A549 (cell line): ENCODE measurements around the gene CDK16. TPM values are rescaled to one million over a fixed set of nuclear protein-coding genes. Genes with fewer than 3 reads are reported as not detected.

Experiments
- ATAC-seq, 2 experiments: fragments of 200-7000 bp in 1 of 2; fragments of >200 bp in 1 of 2; cut with Nextera tagmentation in 1 of 2; cut with Tn5 transposase in 1 of 2; 3 replicates each; pipeline versions ENCODE4 v1.8.0 to v1.9.1; 2018 to 2020; ENCODE audit warnings: mild to moderate bottlenecking in 1 of 2, moderate library complexity in 1 of 2
- CTCF ChIA-PET: fragments of 300-600 bp; sonication (Branson Sonifier 250); formaldehyde crosslinking; extraction: SDS; loops from one replicate; lab custom pipeline; 2021; ENCODE audit warnings: antibody characterized with exemption, inconsistent platforms; lab: Yijun Ruan, JAX
- POLR2A ChIA-PET: fragments of 350-600 bp; formaldehyde crosslinking; extraction: SDS; loops from one replicate; lab custom pipeline; 2021; ENCODE audit warnings: antibody characterized with exemption, inconsistent platforms; lab: Yijun Ruan, JAX
- DNase-seq, 2 experiments: peaks; one replicate each; pipeline versions ENCODE4 v3.0.0 to v3.0.0-alpha.2; 2011 to 2016; ENCODE audit warnings: low read depth in 1 of 2, low spot score in 1 of 2
- FAIRE-seq: peaks from 2 replicates; lab custom pipeline; 2011; peaks lifted over from hg19 to GRCh38; lab: Jason Lieb, UNC
- H3K27ac ChIP-seq, 2 experiments: fragments of >200 bp; sonication (Bioruptor Twin); formaldehyde crosslinking; 3 replicates each; pipeline ENCODE4 v1.5.1; 2016 to 2017
- H3K4me1 ChIP-seq: fragments of >200 bp; sonication (Bioruptor Twin); formaldehyde crosslinking; 3 replicates; pipeline ENCODE4 v1.6.1; 2016
- H3K4me2 ChIP-seq: fragments of >200 bp; sonication (Bioruptor Twin); formaldehyde crosslinking; 3 replicates; pipeline ENCODE4 v1.6.1; 2016
- H3K4me3 ChIP-seq: fragments of >200 bp; sonication (Bioruptor Twin); formaldehyde crosslinking; 3 replicates; pipeline ENCODE4 v1.5.1; 2016
- H3K9me3 ChIP-seq: fragments of >200 bp; sonication (Bioruptor Twin); formaldehyde crosslinking; 3 replicates; pipeline ENCODE4 v1.6.1; 2016
- ATOH8 ChIP-seq: fragments of 250-450 bp; sonication (Bioruptor Pico); IDR thresholded peaks from 2 replicates; pipeline ENCODE4 v1.5.0; 2020; ENCODE audit warnings: low read depth, mild to moderate bottlenecking, moderate library complexity
- BHLHE40 ChIP-seq: IDR thresholded peaks from 2 replicates; pipeline ENCODE4 v1.6.1; 2012; ENCODE audit warnings: low read depth, low read length, inconsistent platforms
- E2F6 ChIP-seq: IDR thresholded peaks from 2 replicates; pipeline ENCODE4 v1.6.1; 2012; ENCODE audit warnings: low read depth, borderline replicate concordance
- EHMT2 ChIP-seq: fragments of 200-600 bp; sonication (generic); IDR thresholded peaks from 2 replicates; pipeline ENCODE4 v1.6.1; 2016; ENCODE audit warnings: antibody characterized with exemption, low read depth, mild to moderate bottlenecking, moderate library complexity
- GATA3 ChIP-seq: IDR thresholded peaks from 2 replicates; pipeline ENCODE4 v1.6.1; 2012; ENCODE audit warnings: borderline replicate concordance
- JUN ChIP-seq, 2 experiments: fragments of >200 bp; sonication (Bioruptor Twin); formaldehyde crosslinking; IDR thresholded peaks; 2 replicates in 1 of 2; 3 replicates in 1 of 2; pipeline ENCODE4 v1.6.1; 2016 to 2017
- MAX ChIP-seq: IDR thresholded peaks from 2 replicates; pipeline ENCODE4 v1.6.1; 2012
- MAZ ChIP-seq: fragments of 150-350 bp; IDR thresholded peaks from 2 replicates; pipeline ENCODE4 v1.6.1; 2014; ENCODE audit warnings: antibody characterized with exemption, low read depth, low read length, borderline replicate concordance
- MYC ChIP-seq: IDR thresholded peaks from 2 replicates; pipeline ENCODE4 v1.6.1; 2012; ENCODE audit warnings: mild to moderate bottlenecking, inconsistent platforms, low read length, improper control_type of control experiment, borderline replicate concordance
- NPAS2 ChIP-seq: fragments of 250-450 bp; sonication (Bioruptor Pico); IDR thresholded peaks from 2 replicates; pipeline ENCODE4 v1.8.0; 2022; ENCODE audit warnings: mild to moderate bottlenecking, moderate library complexity, borderline replicate concordance
- NR3C1 ChIP-seq: fragments of >200 bp; sonication (Bioruptor Twin); formaldehyde crosslinking; IDR thresholded peaks from 3 replicates; pipeline ENCODE4 v1.6.1; 2017
- PHF8 ChIP-seq: fragments of 200-600 bp; sonication (generic); IDR thresholded peaks from 2 replicates; pipeline ENCODE4 v1.6.1; 2016; ENCODE audit warnings: low read depth, mild to moderate bottlenecking, antibody characterized with exemption, moderate library complexity, borderline replicate concordance
- POLR2A ChIP-seq: IDR thresholded peaks from 2 replicates; pipeline ENCODE4 v1.6.1; 2012; ENCODE audit warnings: mild to moderate bottlenecking, low read length
- RCOR1 ChIP-seq: fragments of 150-350 bp; IDR thresholded peaks from 2 replicates; pipeline ENCODE4 v1.6.1; 2014; ENCODE audit warnings: antibody characterized with exemption, low read length, low read depth
- REST ChIP-seq: fragments of 200-600 bp; sonication (generic); IDR thresholded peaks from 2 replicates; pipeline ENCODE4 v1.6.1; 2016; ENCODE audit warnings: antibody characterized with exemption, mild to moderate bottlenecking, moderate library complexity
- RNF2 ChIP-seq: fragments of 200-600 bp; sonication (generic); IDR thresholded peaks from 2 replicates; pipeline ENCODE4 v1.6.1; 2016; ENCODE audit warnings: low read depth, mild to moderate bottlenecking, antibody characterized with exemption, moderate library complexity, borderline replicate concordance
- USF2 ChIP-seq: fragments of 450-650 bp; IDR thresholded peaks from 2 replicates; pipeline ENCODE4 v1.6.1; 2014; ENCODE audit warnings: antibody characterized with exemption
- ZFP36 ChIP-seq: fragments of 450-650 bp; IDR thresholded peaks from 2 replicates; pipeline ENCODE4 v1.6.1; 2014; ENCODE audit warnings: borderline replicate concordance; ENCODE audit not compliant: partially characterized antibody
- ZSCAN20 ChIP-seq: fragments of 250-450 bp; sonication (Bioruptor Pico); IDR thresholded peaks from 2 replicates; pipeline ENCODE4 v1.8.0; 2022; ENCODE audit warnings: mild to moderate bottlenecking, moderate library complexity
- WGBS: methylation state at CpG from one replicate; pipeline ENCODE4 v1.1.6; 2017; ENCODE audit errors: missing lambda C conversion rate; 5-methylcytosine and 5-hydroxymethylcytosine counted together
- polyA plus RNA-seq, 4 experiments: library from polyadenylated mRNA; depleted of rRNA in 3 of 4; stranded (reverse); fragments of >200 nt; fragmentation: RNase III in 1 of 4; extraction: RNeasy Plus Mini Kit Qiagen cat#74134 plus additional on column Dnase treatment in 1 of 4; gene quantifications; 2 replicates in 3 of 4; 3 replicates in 1 of 4; pipeline ENCODE4 v1.2.3, GENCODE V29; 2011 to 2017

Gene CDK16
- polyA plus RNA-seq, 2 of the 4 experiments (the other 2 are of a cell fraction) = 105 to 111 TPM

- CTCF ChIA-PET = interaction anchor here (0.6 to 3.0 kb wide), 7 partner anchors 10 to 454 kb away, joined by 3 to 16 read pairs (median 4); partner anchors contain the start of gene RBM10
- peaks cover 13% of the 10 kb centered on the region for H3K4me1 ChIP-seq
- H3K4me2 ChIP-seq = peak overlapping the region; percentile 86
- TF ChIP-seq MAZ (no peak), PHF8 (0 out of 2 replicates have a peak, but pooled peaks have one; percentile 36), EHMT2 (no peak), RNF2 (no peak), MYC (peak; percentile 96), POLR2A (peak; percentile 60), NR3C1 (no peak), ATOH8 (CRISPR knock-in tag) (no peak), BHLHE40 (peak; percentile 80), GATA3 (peak; percentile 81), MAX (peak; percentile 98), USF2 (peak; percentile 57; the same call in 1 of the 2 replicates), NPAS2 (no peak), JUN (IDR thresholded peaks at IDR 0.05) (peak in 1 of 2 experiments; percentile 71; a peak in 3 of 5 replicates), E2F6 (peak; percentile 86), ZFP36 (no peak), RCOR1 (no peak), ZSCAN20 (CRISPR knock-in tag) (no peak), REST (no peak)
- TF ChIP-seq, all 56 proteins: peak for 9
- FAIRE-seq = peak; percentile 97
- DNase-seq = peak; percentile 92 to 96
- POLR2A ChIA-PET = interaction anchor here (0.6 to 1.4 kb wide), 6 partner anchors 27 to 333 kb away, joined by 3 to 11 read pairs (median 4); partner anchors contain the start of genes CDK16 and RBM10
- peak overlapping the region; percentile 84 for H3K4me3 ChIP-seq
- peak; percentile 88 to 91 for ATAC-seq
- 7% methylated on average over 23 of the region's 40 CpGs for whole genome bisulfite sequencing
- peak overlapping the region; percentile 83 to 89 for H3K27ac ChIP-seq
- no peaks in the 10 kb centered on the region for H3K9me3 ChIP-seq
Observed at GRCh38 chrX:47190445-47191269, 27.8 kb upstream of the CDK16 start.
